Activated T-cell treated with anti-CD3 and anti-CD28 coated beads, Interleukin-2, amount 50 U/mL, for 4 hours (primary cell): Measurements from ENCODE around the gene KLHL29. TPM values are rescaled to one million over a fixed set of nuclear protein-coding genes. Genes with fewer than 3 reads are reported as not detected.

Source experiments
- ATAC-seq, 2 donors: fragments of 200-7000 bp; cut with Tn5 transposase; one replicate each; pipeline ENCODE4 v1.10.0; 2021
- DNase-seq: peaks from one replicate; pipeline ENCODE4 v3.0.0-alpha.2; 2020
- H3K27me3 Mint-ChIP-seq: one replicate; pipeline ENCODE4 v1.8.0; 2021; ENCODE audit warnings: low read depth, mixed read lengths
- H3K36me3 Mint-ChIP-seq: one replicate; pipeline ENCODE4 v1.8.0; 2022; ENCODE audit warnings: mixed read lengths; ENCODE audit not compliant: insufficient read depth
- H3K4me1 Mint-ChIP-seq: one replicate; pipeline ENCODE4 v1.8.0; 2021; ENCODE audit warnings: low read depth, mixed read lengths
- H3K4me3 Mint-ChIP-seq: one replicate; pipeline ENCODE4 v1.8.0; 2021; ENCODE audit warnings: mild to moderate bottlenecking, moderate library complexity, mixed read lengths
- H3K9me3 Mint-ChIP-seq: one replicate; pipeline ENCODE4 v1.8.0; 2021; ENCODE audit warnings: mixed read lengths
- total RNA-seq, 3 donors: library from RNA; stranded (reverse); gene quantifications; one replicate each; pipeline ENCODE4 v1.2.1, GENCODE V29; 2021

The KLHL29 gene
- total RNA-seq, 3 donors from 2014 or later, result 0.82 to 1.5 (median 1.1) TPM

DNA sequence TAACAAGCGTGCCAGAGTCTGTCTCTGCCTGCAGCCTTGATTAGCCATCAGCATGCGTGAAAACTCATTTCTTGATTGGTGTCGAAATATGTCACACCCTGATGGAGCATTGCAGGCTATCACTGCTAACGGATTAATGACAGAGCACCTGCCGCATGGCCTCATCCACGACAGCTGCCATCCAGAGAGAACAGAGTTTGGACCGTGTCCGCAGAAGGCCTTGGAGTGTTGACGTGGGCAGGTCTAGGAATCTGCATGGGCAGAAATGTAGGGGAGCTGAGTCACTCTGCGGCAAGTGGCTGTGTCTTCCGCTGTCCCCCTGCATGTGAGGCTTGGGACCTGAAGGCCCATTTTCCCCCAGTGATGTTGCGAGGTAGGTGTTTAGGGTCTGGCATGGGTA, 43.0 kb downstream of the KLHL29 start:
- Mint-ChIP-seq H3K9me3 (no peaks in the 10 kb centered on the region), H3K27me3 (peaks cover 4% of the 10 kb centered on the region), H3K4me3 (no peak overlapping the region), H3K4me1 (no peaks in the 10 kb centered on the region), H3K36me3 (no peaks in the 10 kb centered on the region)
- DNase-seq (no peak), ATAC-seq (no peak)

DNA sequence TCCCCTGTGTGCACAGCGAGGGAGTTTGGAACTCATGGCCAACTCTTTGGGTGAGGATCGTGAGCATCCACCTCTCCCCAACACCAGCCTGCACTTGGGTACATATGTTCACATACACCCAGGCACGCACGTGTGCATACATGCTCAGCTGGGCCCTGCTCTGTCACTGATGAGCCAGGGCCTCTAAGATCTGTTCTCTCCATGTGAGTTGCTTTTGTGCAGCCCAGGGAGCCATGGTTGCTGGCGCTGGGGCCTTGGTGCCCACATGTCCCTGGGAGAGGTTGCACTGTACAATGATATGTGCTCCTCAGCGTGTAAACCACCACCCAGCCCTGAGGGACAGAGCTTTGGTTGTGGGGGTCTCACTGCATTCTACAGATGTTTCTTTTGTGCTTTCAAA, 44.1 kb downstream of the KLHL29 start:
- Mint-ChIP-seq H3K4me3 (no peak overlapping the region), H3K9me3 (no peaks in the 10 kb centered on the region), H3K36me3 (no peaks in the 10 kb centered on the region), H3K4me1 (no peaks in the 10 kb centered on the region), H3K27me3 (peaks cover 4% of the 10 kb centered on the region)
- no peak for ATAC-seq
- no peak for DNase-seq

DNA sequence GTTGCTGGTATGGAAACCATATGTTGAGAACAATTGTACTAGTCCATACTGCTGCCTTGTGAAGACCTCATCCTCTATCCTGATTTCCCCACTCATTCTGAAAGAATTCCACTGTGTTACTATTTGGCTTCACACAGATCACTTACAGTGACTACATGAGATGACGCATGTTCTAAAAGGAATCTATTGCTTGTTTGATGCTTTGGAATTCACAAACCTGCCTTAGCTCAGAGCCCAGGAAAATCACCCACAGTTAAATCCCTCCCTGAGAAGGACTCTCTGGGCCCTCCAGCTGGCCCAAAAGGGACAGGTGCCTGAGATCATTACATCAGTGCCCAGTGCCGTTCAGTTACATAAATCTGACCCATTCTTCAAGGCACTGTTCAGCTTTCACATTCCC, 45.3 kb downstream of the KLHL29 start:
- Mint-ChIP-seq H3K4me3 (no peak overlapping the region), H3K27me3 (peaks cover 4% of the 10 kb centered on the region), H3K9me3 (no peaks in the 10 kb centered on the region), H3K36me3 (no peaks in the 10 kb centered on the region), H3K4me1 (no peaks in the 10 kb centered on the region)
- DNase-seq (no peak), ATAC-seq (no peak)

DNA sequence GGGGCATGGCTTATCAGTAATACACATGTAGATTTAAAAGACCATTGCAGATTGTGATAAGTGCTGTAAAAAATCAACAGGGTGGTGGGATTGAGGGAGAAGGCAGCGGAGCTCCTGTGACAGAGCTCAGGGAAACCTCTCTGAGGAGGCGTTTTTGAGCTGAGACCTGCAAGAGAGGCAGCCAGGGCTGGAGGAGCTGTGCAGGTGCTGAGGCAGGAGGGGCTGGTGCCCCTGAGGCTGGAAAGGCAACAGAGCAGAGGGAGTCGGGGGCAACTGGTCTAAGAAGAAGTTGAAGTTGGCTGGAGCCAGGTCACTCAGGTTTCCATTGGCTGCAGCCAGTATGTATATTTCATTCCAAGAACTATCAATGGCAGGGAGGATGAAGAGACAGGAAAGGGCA, 47.6 kb downstream of the KLHL29 start:
- Mint-ChIP-seq H3K27me3 (peaks cover 5% of the 10 kb centered on the region), H3K9me3 (no peaks in the 10 kb centered on the region), H3K36me3 (no peaks in the 10 kb centered on the region), H3K4me1 (peaks cover 7% of the 10 kb centered on the region), H3K4me3 (no peak overlapping the region)
- DNase-seq (no peak), ATAC-seq (no peak)

DNA sequence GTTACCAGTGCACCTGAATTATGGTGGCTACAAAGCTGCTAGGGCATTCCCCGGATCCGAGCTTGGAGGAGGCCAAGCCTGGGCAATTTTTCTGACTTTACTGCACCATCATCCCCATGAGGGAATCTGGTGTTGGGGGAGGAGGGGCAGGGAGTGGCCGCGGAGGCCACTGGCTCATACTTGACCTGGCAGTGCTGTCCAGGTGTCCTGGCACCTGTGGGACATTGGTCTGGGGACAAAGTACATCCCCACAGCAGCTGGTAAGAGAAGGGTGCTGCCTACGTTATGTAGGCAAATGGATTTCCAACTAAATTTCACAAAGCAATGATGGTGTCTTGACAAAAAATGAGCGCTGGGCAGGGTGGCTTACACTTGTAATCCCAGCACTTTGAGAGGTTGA, 48.3 kb downstream of the KLHL29 start:
- H3K4me3 Mint-ChIP-seq, result no peak overlapping the region
- ATAC-seq, result no peak
- H3K9me3 Mint-ChIP-seq, result no peaks in the 10 kb centered on the region
- H3K4me1 Mint-ChIP-seq, result peaks cover 7% of the 10 kb centered on the region
- no peaks in the 10 kb centered on the region for H3K36me3 Mint-ChIP-seq
- H3K27me3 Mint-ChIP-seq, result peaks cover 5% of the 10 kb centered on the region
- no peak for DNase-seq

DNA sequence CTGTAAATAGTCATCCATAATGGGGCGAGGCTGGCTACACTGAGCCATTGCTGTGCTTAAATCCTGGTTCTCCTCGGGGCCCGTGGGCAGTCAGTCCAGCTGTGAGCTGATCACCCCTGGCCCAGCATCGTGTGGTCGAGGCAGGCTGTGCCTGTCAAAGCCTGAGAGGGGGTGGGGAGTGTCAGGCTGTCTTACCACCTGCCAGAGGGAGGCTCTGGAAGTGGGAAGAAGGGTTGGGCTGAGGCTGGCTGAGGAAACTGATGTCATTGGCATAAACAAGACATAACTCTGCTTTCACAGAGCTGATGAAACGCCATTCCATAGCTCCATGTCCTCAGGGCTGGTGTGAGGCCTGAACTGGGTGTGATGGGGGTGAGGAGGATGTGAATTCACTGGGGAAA, 49.7 kb downstream of the KLHL29 start:
- H3K27me3 Mint-ChIP-seq, result peaks cover 5% of the 10 kb centered on the region
- H3K36me3 Mint-ChIP-seq, result no peaks in the 10 kb centered on the region
- peaks cover 7% of the 10 kb centered on the region for H3K4me1 Mint-ChIP-seq
- ATAC-seq, result no peak
- no peak for DNase-seq
- no peak overlapping the region for H3K4me3 Mint-ChIP-seq
- no peaks in the 10 kb centered on the region for H3K9me3 Mint-ChIP-seq

DNA sequence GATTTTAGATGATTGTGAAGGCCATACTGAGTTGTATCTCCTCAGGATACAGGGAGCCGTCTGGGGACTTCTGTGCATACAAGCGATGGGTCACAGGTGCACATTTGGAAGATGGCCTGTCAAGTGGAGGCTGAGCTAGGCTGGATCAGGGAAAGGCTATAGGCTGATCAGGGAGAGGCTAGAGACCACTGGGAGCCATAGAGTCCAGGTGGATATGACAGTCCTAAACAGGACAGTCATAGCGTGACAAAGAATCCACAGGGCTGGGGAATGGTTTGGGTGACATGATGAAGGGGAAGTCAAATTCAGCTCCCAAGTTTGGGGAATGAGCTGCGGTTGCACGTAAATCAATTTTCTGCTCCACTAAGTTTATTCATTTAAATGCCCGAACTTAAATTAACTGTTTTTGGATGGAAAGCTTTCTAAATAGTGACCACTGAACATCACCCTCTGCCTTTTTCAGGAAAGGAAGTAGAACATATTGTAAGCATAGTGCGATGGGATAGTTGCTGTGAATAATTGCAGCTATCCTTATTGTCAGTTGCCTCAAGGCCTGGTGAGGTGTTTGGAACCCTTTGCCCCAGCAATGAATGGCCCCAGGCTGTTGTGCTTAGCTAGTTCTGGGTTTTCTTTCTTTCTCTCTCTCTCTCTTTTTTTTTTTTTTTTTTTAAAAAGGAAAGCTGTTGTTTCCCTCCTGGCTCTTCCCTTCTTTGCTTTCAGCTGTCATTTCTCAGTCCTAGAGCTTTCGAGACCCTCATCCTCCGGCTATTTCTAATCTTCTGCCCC, 50.5 kb downstream of the KLHL29 start:
- peaks cover 5% of the 10 kb centered on the region for H3K27me3 Mint-ChIP-seq
- ATAC-seq (no peak), DNase-seq (no peak)
- peaks cover 7% of the 10 kb centered on the region for H3K4me1 Mint-ChIP-seq
- no peaks in the 10 kb centered on the region for H3K9me3 Mint-ChIP-seq
- H3K4me3 Mint-ChIP-seq, result no peak overlapping the region
- no peaks in the 10 kb centered on the region for H3K36me3 Mint-ChIP-seq

DNA sequence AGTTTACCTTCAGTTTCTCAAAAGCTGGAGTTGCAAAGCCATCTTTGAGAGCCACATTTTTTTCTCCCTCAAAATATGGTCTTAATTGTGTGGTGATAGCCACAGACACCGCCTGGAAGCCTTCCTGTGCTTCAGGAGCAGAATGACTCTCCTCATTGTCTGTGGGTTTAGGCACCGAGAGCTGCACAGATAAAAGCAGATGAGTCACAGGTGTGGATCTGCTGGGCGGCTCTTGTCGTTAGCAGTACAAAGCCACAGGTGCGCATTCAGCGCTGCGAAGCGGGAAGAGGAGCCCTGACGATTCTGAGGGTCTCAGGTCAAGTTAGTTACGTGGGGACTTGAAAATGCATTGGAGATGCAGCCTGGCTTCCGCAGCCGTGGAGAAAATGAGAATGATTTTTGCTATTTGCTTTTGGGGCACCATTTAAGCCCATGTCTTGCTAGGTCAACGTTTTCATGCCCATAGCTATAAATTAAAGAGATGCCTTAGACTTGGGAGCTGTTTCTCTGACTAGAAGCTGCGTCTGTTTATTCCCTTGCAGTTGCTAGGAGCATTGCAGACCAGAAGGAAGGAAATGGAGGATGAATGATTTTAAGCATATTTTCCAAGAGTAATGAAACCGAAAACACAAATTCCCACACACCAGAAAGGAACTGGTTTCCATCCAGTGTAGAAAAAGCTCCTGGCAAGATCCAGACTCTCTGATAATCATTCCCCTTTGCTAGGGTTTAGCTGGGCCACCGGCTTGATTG, 51.5 kb downstream of the KLHL29 start:
- H3K9me3 Mint-ChIP-seq, result no peaks in the 10 kb centered on the region
- DNase-seq (no peak), ATAC-seq (peak; percentile 96 to 98)
- H3K36me3 Mint-ChIP-seq, result no peaks in the 10 kb centered on the region
- no peak overlapping the region for H3K4me3 Mint-ChIP-seq
- H3K27me3 Mint-ChIP-seq, result peaks cover 5% of the 10 kb centered on the region
- peaks cover 7% of the 10 kb centered on the region for H3K4me1 Mint-ChIP-seq

DNA sequence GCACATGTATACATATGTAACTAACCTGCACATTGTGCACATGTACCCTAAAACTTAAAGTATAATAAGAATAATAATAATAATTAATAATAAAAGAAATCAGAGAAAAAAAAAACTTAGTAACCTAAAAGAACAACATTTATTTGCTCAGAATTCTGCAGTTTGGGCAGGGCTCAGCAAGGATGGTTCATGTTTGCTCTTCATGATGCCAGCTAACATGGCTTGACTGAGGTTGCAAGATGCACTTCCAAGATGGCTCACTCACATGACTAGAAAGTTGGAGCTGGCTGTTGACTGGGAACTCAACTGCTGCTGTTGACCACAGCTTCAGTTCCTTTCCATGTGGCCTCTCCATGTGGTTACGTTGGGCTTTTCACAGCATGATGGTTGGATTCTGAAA, 56.4 kb downstream of the KLHL29 start:
- H3K36me3 Mint-ChIP-seq, result no peaks in the 10 kb centered on the region
- ATAC-seq (no peak), DNase-seq (no peak)
- no peaks in the 10 kb centered on the region for H3K27me3 Mint-ChIP-seq
- no peak overlapping the region for H3K4me3 Mint-ChIP-seq
- no peaks in the 10 kb centered on the region for H3K9me3 Mint-ChIP-seq
- peaks cover 3% of the 10 kb centered on the region for H3K4me1 Mint-ChIP-seq

DNA sequence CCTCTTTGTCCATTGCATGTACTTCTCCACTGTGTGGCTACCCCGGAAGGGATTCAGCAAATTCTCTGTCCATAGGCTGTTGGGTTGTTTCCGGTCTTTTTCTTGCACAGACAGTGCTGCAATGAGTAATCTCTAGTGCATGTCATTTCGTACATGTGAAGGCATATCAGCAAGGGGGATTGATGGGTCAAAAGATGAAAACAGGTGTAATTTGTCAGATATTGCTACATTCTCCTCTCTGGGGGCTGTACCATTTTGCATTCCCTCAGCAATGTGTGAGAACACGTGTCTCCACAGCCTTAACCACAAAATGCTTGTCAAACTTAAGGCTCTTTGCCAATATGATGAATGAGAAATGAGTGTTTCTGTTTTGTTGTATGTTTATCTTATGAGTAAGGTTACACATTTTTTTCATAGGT, 60.5 kb downstream of the KLHL29 start:
- DNase-seq (no peak), ATAC-seq (no peak)
- H3K9me3 Mint-ChIP-seq, result no peaks in the 10 kb centered on the region
- H3K36me3 Mint-ChIP-seq, result no peaks in the 10 kb centered on the region
- no peaks in the 10 kb centered on the region for H3K4me1 Mint-ChIP-seq
- no peaks in the 10 kb centered on the region for H3K27me3 Mint-ChIP-seq
- H3K4me3 Mint-ChIP-seq, result no peak overlapping the region

DNA sequence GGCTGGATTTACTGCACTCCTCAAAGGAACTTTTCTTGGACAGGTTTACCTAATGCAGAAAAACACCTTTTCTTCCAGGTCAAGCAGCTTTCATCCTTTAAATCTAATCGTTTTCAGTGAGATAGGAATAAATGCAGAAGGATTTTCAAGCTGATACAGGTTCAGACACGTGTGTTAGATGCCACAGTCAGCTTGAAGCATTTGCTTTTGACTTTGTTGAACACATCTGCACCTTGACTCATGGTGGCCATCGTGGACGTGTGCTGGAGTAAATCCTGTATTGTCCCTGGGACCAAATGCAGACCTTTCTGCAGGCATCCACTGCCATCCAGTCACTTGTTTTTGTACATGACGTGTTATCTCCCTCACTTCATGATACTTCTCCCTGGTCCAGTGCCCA, 61.9 kb downstream of the KLHL29 start:
- DNase-seq (no peak), ATAC-seq (no peak)
- H3K4me1 Mint-ChIP-seq, result no peaks in the 10 kb centered on the region
- H3K36me3 Mint-ChIP-seq, result no peaks in the 10 kb centered on the region
- H3K9me3 Mint-ChIP-seq, result no peaks in the 10 kb centered on the region
- no peaks in the 10 kb centered on the region for H3K27me3 Mint-ChIP-seq
- no peak overlapping the region for H3K4me3 Mint-ChIP-seq

DNA sequence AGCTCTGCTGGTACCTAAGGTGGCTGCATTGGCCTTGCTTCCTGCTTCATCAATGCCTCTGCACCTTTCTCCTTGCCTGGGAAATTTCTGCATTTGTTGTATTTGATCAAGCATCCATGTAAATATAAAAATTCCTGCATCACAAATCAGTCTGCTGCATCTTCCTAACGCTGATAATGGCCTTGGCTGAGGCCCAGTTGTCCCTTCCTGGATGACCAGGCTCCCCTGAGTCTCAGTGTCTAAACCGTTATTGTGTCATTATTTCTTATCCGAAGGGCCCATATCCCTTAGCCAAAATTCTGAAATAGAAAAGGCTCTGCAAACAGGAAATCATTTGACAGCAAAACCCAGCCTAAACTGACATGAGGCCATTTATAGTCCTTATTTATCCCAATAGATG, 62.4 kb downstream of the KLHL29 start:
- Mint-ChIP-seq H3K4me3 (no peak overlapping the region), H3K9me3 (no peaks in the 10 kb centered on the region), H3K4me1 (peaks cover 3% of the 10 kb centered on the region), H3K27me3 (no peaks in the 10 kb centered on the region), H3K36me3 (no peaks in the 10 kb centered on the region)
- no peak for DNase-seq
- no peak for ATAC-seq

DNA sequence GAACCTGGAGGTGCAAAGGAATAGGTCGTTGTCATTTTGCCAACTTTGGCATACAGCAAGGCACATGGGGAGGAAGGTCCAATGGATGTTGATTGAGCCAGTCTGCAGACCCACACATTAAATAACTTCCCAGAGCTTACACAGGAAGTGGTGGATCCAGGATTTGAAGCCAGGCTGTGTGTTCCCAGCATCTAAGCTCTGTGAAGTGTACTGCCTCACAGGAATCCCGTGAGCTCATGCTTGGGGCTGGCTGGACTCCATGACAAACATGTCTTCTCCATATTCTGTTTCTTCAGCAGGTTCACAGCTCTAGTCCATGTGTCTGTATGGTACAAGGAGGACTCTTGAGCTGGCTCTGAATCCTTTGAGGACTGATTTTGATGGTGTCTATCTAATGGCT, 63.9 kb downstream of the KLHL29 start:
- Mint-ChIP-seq H3K36me3 (no peaks in the 10 kb centered on the region), H3K9me3 (no peaks in the 10 kb centered on the region), H3K4me3 (no peak overlapping the region), H3K27me3 (no peaks in the 10 kb centered on the region), H3K4me1 (peaks cover 18% of the 10 kb centered on the region)
- no peak for ATAC-seq
- no peak for DNase-seq

DNA sequence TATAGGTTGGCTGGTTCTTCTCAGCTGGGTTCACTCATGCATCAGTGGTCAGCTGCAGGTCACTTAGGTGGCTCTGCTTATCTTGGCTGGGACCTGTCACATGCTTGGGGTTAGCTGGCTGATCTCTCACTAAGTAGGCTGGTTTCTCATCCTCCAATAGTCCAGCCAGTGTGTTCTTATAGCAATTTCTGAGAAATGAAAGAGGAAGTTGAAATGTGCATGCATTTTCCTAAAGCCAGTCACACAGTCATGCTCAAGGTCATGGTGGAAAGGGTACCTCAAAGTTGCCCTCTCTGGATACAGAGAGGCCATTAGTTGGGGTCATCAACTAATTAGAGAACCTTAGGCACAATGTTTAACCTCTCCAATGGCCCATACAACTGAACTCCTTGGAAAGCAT, 64.4 kb downstream of the KLHL29 start:
- Mint-ChIP-seq H3K27me3 (no peaks in the 10 kb centered on the region), H3K4me3 (no peak overlapping the region), H3K36me3 (no peaks in the 10 kb centered on the region), H3K9me3 (no peaks in the 10 kb centered on the region), H3K4me1 (peaks cover 20% of the 10 kb centered on the region)
- DNase-seq (no peak), ATAC-seq (no peak)

DNA sequence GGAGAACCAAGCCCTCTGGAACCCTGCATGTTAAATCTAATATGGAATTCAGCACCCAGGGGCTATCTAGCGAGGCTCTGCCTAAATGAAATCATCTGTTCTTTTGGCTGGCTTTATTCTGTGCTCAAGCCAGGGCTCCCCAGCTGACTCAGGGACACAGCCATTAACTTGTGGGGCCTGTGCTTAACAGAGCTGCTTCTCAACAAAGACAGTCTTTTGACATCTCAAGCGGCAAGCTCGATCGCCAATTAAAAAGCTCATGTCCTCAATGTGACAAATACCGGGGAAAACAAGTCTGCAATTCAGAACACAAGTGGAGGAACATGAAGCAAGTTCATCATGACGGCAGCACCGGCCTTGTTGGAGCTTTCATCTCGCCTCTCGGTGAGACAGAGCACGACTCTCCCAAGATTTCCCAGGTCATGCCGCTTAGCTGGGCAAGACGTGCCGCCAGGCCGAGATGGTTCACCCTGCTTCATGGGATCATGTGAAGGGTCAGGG, 64.9 kb downstream of the KLHL29 start:
- Mint-ChIP-seq H3K36me3 (no peaks in the 10 kb centered on the region), H3K9me3 (no peaks in the 10 kb centered on the region), H3K4me3 (no peak overlapping the region), H3K27me3 (no peaks in the 10 kb centered on the region), H3K4me1 (peaks cover 24% of the 10 kb centered on the region)
- DNase-seq (no peak), ATAC-seq (no peak)
